Upper lobe of left lung (tissue), 6 donors: ENCODE results near the gene CUL7. TPM values are rescaled to one million over a fixed set of nuclear protein-coding genes. Genes with fewer than 3 reads are reported as not detected.

Experiments used
- ATAC-seq, 2 donors: fragments of 200-7000 bp; cut with Tn5 transposase; one replicate each; pipeline ENCODE4 v1.9.1; 2022; ENCODE audit warnings: mild to moderate bottlenecking in 2 of 2, moderate library complexity in 2 of 2; ENCODE audit not compliant: low FRiP score in 2 of 2
- DNase-seq, 2 donors: peaks; one replicate each; pipeline ENCODE4 v3.0.0-alpha.2; 2019 to 2020
- H3K27ac ChIP-seq, 4 donors: fragments of 200-600 bp; sonication (generic); one replicate each; pipeline ENCODE4 v1.5.1; 2016 to 2019
- H3K27me3 ChIP-seq, 4 donors: fragments of 200-600 bp; sonication (generic); one replicate each; pipeline ENCODE4 v1.5.1; 2017 to 2019
- H3K36me3 ChIP-seq, 4 donors: fragments of 200-600 bp; sonication (generic); one replicate each; pipeline ENCODE4 v1.5.1; 2016 to 2019
- H3K4me1 ChIP-seq, 4 donors: fragments of 200-600 bp; sonication (generic); one replicate each; pipeline ENCODE4 v1.5.1; 2018 to 2019
- H3K4me3 ChIP-seq, 4 donors: fragments of 200-600 bp; sonication (generic); one replicate each; pipeline ENCODE4 v1.5.1; 2017 to 2019; ENCODE audit warnings: mild to moderate bottlenecking in 2 of 4, moderate library complexity in 1 of 4
- H3K9me3 ChIP-seq, 4 donors: fragments of 200-600 bp; sonication (generic); one replicate each; pipeline ENCODE4 v1.5.1; 2018 to 2019
- EP300 ChIP-seq, 4 donors: sonication (generic); formaldehyde crosslinking; IDR thresholded peaks; one replicate each; pipeline ENCODE4 v1.5.1; 2017; ENCODE audit warnings: antibody characterized with exemption in 4 of 4, control low read depth in 2 of 4
- POLR2A ChIP-seq, 4 donors: fragments of 450-650 bp; IDR thresholded peaks; one replicate each; pipeline ENCODE4 v1.5.1; 2016 to 2017; ENCODE audit warnings: antibody characterized with exemption in 4 of 4, mild to moderate bottlenecking in 2 of 4
- POLR2AphosphoS5 ChIP-seq, 2 donors: sonication (generic); formaldehyde crosslinking; IDR thresholded peaks; one replicate each; pipeline ENCODE4 v1.5.1; 2017; ENCODE audit warnings: antibody characterized with exemption in 2 of 2
- WGBS, 2 donors: methylation state at CpG; one replicate each; pipeline ENCODE4 v1.1.5; 2017 to 2018; 5-methylcytosine and 5-hydroxymethylcytosine counted together
- total RNA-seq, 6 donors: library from RNA; depleted of rRNA in 4 of 6; stranded (reverse); fragments of >200 nt in 4 of 6; gene quantifications; one replicate each; pipeline versions ENCODE4 v1.1.0 to v1.2.1, GENCODE V29; 2016 to 2021
- TF ChIP-seq, protein P1 (sequence below), 6 experiments: fragments of 450-650 bp in 4 of 6; fragments of 200-600 bp in 2 of 6; sonication (generic) in 2 of 6; IDR thresholded peaks; one replicate each; pipeline ENCODE4 v1.5.1; 2016 to 2019; ENCODE audit warnings: antibody characterized with exemption in 6 of 6
- donor health status: DM: no; HTN: no; CAD: no; lungs with moderate emphysema.
- donor health status: DM: no; HTN: yes; CAD: no; lungs with severe emphysema.

Gene CUL7
- total RNA-seq, 6 donors from 2014 or later, result 16.0 to 35.6 (median 20.4) TPM

DNA sequence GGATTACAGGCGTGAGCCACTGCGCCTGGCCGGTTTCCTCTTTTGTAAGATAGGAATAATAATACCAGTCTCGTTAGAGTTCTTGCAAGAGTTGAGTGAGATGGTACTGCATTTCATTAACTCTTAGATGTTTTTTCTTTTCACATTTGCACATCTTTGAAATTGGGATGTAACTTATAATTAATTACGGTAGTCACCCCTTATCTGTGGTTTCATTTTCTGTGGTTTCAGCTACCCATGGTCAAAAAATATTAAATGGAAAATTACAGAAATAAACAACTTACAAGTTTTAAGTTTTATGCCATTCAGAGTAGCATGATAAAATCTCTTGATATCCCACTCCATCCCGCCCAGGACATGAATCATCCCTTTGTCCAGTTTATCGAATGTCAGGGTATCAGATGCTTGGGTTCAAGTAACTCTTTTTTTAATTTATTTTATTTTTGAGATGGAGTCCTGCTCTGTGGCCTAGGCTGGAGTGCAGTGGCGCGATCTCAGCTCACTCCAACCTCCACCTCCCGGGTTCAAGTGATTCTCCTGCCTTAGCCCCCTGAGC is 37.9 kb upstream of the CUL7 start:
- Histone ChIP-seq H3K4me1 (peaks cover 19 to 75% (median 37%) of the 10 kb centered on the region in 4 donors), H3K27ac (peak overlapping the region; percentile 74 to 85 (median 76)), H3K9me3 (no peaks in the 10 kb centered on the region), H3K27me3 (no peaks in the 10 kb centered on the region), H3K4me3 (no peak overlapping the region), H3K36me3 (no peaks in the 10 kb centered on the region)
- no peak for TF ChIP-seq POLR2AphosphoS5 (IDR thresholded peaks at IDR 0.05)
- no peak for TF ChIP-seq POLR2A (IDR thresholded peaks at IDR 0.05)
- no peak for TF ChIP-seq EP300 (IDR thresholded peaks at IDR 0.05)
- TF ChIP-seq, protein P1, sequence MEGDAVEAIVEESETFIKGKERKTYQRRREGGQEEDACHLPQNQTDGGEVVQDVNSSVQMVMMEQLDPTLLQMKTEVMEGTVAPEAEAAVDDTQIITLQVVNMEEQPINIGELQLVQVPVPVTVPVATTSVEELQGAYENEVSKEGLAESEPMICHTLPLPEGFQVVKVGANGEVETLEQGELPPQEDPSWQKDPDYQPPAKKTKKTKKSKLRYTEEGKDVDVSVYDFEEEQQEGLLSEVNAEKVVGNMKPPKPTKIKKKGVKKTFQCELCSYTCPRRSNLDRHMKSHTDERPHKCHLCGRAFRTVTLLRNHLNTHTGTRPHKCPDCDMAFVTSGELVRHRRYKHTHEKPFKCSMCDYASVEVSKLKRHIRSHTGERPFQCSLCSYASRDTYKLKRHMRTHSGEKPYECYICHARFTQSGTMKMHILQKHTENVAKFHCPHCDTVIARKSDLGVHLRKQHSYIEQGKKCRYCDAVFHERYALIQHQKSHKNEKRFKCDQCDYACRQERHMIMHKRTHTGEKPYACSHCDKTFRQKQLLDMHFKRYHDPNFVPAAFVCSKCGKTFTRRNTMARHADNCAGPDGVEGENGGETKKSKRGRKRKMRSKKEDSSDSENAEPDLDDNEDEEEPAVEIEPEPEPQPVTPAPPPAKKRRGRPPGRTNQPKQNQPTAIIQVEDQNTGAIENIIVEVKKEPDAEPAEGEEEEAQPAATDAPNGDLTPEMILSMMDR (IDR thresholded peaks at IDR 0.05), result no peak
- 76 to 85% methylated on average over 10 of the region's 10 CpGs for WGBS, 2 donors
- ATAC-seq (no peak), DNase-seq (no peak)

DNA sequence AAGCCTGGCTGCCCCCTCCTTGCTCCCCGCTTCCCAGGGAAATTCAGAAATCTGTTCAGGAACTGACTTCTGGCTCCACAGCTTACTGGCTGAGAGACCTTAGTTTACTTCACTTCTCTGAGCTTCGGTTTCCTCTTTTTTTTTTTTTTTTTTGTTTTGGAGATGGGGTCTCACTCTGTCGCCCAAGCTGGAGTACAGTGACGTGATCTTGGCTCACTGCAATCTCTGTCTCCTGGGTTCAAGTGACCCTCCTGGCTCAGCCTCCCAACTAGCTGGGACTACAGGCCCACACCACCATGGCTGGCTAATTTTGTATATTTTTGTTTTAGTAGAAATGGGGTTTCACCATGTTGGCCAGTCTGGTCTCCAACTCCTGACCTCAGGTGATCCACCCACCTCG is 37.4 kb upstream of the CUL7 start:
- Histone ChIP-seq H3K4me3 (no peak overlapping the region), H3K27ac (peak overlapping the region; percentile 74 to 85 (median 76)), H3K9me3 (no peaks in the 10 kb centered on the region), H3K27me3 (no peaks in the 10 kb centered on the region), H3K4me1 (peaks cover 15 to 73% (median 33%) of the 10 kb centered on the region in 4 donors), H3K36me3 (no peaks in the 10 kb centered on the region)
- 59 to 62% methylated on average over 5 of the region's 5 CpGs for WGBS, 2 donors
- TF ChIP-seq, protein P1 (IDR thresholded peaks at IDR 0.05), result no peak
- no peak for TF ChIP-seq POLR2A (IDR thresholded peaks at IDR 0.05)
- no peak for TF ChIP-seq POLR2AphosphoS5 (IDR thresholded peaks at IDR 0.05)
- no peak for TF ChIP-seq EP300 (IDR thresholded peaks at IDR 0.05)
- DNase-seq (no peak), ATAC-seq (no peak)

DNA sequence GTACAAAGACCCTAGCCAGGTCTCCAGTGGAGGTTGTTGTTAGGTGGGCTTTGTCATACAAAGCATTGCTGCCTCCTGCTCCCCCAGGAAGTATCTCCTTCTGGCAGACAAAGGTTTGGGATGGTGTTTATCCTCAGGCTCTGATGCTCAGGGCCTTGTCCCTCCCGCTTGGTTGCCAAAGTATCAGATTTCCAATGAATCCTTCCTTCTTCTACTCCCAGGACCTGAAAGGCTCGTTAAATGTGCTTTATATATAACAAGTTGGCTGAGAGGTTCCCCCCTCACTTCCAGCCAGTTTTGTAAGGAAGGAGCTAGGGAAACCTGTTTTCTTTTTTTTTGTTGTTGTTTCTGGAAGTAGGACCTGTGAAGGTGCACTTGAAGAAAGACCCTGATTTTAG is 36.9 kb upstream of the CUL7 start:
- WGBS, 2 donors, result 51 to 53% methylated on average over 2 of the region's 2 CpGs
- peak overlapping the region; percentile 74 to 85 (median 76) for H3K27ac ChIP-seq
- no peaks in the 10 kb centered on the region for H3K36me3 ChIP-seq
- TF ChIP-seq EP300 (IDR thresholded peaks at IDR 0.05) (no peak), POLR2A (IDR thresholded peaks at IDR 0.05) (no peak), POLR2AphosphoS5 (IDR thresholded peaks at IDR 0.05) (no peak)
- TF ChIP-seq, protein P1 (IDR thresholded peaks at IDR 0.05), result no peak
- H3K27me3 ChIP-seq, result no peaks in the 10 kb centered on the region
- peak overlapping the region in 1 of 4 donors; percentile 28 for H3K4me3 ChIP-seq
- H3K4me1 ChIP-seq, result peaks cover 15 to 68% (median 30%) of the 10 kb centered on the region in 4 donors
- no peaks in the 10 kb centered on the region for H3K9me3 ChIP-seq
- DNase-seq (no peak), ATAC-seq (no peak)

DNA sequence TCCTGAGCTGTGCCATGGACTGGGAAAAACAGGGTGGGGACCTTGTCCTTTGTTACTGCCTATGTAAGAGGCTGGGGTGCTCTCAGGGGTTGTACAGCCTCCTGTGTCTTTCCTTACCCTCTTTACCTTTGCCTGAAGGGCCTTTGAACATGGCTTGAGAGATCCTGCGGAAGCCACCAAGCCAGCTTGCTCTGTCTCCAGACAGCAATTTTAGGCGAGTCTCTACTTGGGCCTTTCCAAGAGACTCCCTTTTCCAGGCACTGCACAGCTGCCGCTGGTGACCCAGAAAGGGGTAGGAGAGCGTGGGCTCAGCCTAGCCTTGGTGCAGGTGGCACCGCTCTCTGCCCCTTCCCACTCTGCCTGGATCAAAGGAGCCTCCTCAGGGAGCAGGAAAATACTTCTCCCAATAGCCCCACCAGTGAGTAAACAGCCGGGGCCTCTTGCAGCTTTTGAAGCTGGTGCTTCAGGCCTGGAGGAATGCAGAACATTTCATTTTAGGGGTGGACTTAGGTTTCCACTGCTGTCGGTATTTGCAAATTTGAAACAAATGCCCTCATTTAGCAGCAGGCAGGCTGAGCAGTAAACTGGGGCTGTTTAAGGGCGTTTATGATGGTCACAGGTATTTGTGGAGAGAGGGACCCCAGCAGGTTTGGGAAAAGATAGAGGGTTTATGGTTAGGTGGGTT is 36.4 kb upstream of the CUL7 start:
- peaks cover 13 to 63% (median 27%) of the 10 kb centered on the region in 4 donors for H3K4me1 ChIP-seq
- H3K4me3 ChIP-seq, result peak overlapping the region in 2 of 4 donors; percentile 7 to 28
- peak overlapping the region; percentile 74 to 85 (median 76) for H3K27ac ChIP-seq
- no peaks in the 10 kb centered on the region for H3K36me3 ChIP-seq
- peak in 1 of 2 donors; percentile 66 for DNase-seq
- no peaks in the 10 kb centered on the region for H3K27me3 ChIP-seq
- 55 to 72% methylated on average over 7 to 8 of the region's 8 CpGs for WGBS, 2 donors
- ATAC-seq, result peak; percentile 51 to 88
- H3K9me3 ChIP-seq, result no peaks in the 10 kb centered on the region
- TF ChIP-seq POLR2AphosphoS5 (IDR thresholded peaks at IDR 0.05) (no peak), POLR2A (IDR thresholded peaks at IDR 0.05) (peak in 1 of 4 donors; percentile 46)

DNA sequence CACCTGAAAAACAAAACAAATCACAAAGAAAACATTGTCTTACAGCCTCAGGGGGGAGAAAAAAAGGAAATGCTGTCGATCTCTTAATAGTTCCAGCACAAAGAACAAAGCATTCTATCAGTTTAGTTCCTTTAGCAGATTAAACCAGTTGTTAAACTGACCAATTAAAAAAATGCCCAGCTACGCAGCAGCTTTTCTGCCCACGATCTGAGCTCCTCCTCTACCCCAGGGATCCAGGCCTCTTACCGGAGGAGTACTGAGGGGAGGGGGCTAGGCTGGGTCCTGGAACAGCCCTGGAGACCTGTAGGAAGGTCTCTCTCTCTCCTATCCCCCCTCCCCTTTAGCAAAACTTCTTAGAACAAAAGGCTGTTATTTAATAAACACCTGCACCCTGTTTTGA is 35.8 kb upstream of the CUL7 start:
- H3K4me3 ChIP-seq, result peak overlapping the region in 2 of 4 donors; percentile 7 to 28
- peak overlapping the region; percentile 74 to 85 (median 76) for H3K27ac ChIP-seq
- 42 to 53% methylated on average over 4 of the region's 4 CpGs for WGBS, 2 donors
- ATAC-seq (peak in 1 of 2 donors; percentile 38), DNase-seq (no peak)
- peaks cover 10 to 59% (median 27%) of the 10 kb centered on the region in 4 donors for H3K4me1 ChIP-seq
- TF ChIP-seq POLR2AphosphoS5 (IDR thresholded peaks at IDR 0.05) (no peak), POLR2A (IDR thresholded peaks at IDR 0.05) (no peak), EP300 (IDR thresholded peaks at IDR 0.05) (no peak)
- TF ChIP-seq, protein P1 (IDR thresholded peaks at IDR 0.05), result no peak
- no peaks in the 10 kb centered on the region for H3K9me3 ChIP-seq
- no peaks in the 10 kb centered on the region for H3K36me3 ChIP-seq
- no peaks in the 10 kb centered on the region for H3K27me3 ChIP-seq
